Ureter (tissue), 1 donor: ENCODE results near the gene LRAT. TPM values are rescaled to one million over a fixed set of nuclear protein-coding genes. Genes with fewer than 3 reads are reported as not detected.
"Not testable (repeated sequence)": the region's sequence is repeated elsewhere in the genome, so short reads cannot be mapped to it uniquely, and the experiment has no call there.

Experiments used
- DNase-seq: peaks from one replicate; pipeline ENCODE4 v3.0.0-alpha.2; 2020; ENCODE audit warnings: low spot score
- total RNA-seq: library from RNA; stranded (reverse); gene quantifications from one replicate; pipeline ENCODE4 v1.2.4, GENCODE V29; 2023
- donor health status: DM: yes; HTN: yes; CAD: no.

The LRAT gene
- total RNA-seq = 1.1 TPM

GRCh38 chr4:154743683-154744340 is at the start of gene LRAT:
LRAT (plus strand) TSS chr4:154744000; CDS start chr4:154744327, 327 bp downstream.
- DNase-seq = peak; percentile 46

- no peak for DNase-seq
Measured at GRCh38 chr4:154707877-154708276, 35.9 kb upstream of the LRAT start.

GRCh38 chr4:154709550-154709949 is 34.2 kb upstream of the LRAT start:
- no peak for DNase-seq

- DNase-seq = no peak
Measured at GRCh38 chr4:154711522-154711921, 32.3 kb upstream of the LRAT start.

- DNase-seq = no peak
Measured at GRCh38 chr4:154714339-154715040, 29.3 kb upstream of the LRAT start.

GRCh38 chr4:154719087-154719486 is 24.7 kb upstream of the LRAT start:
- DNase-seq = no peak

- no peak for DNase-seq
Measured at GRCh38 chr4:154720123-154720522, 23.7 kb upstream of the LRAT start.

- no peak for DNase-seq
Measured at GRCh38 chr4:154720618-154721267, 23.1 kb upstream of the LRAT start.

- DNase-seq = no peak
Measured at GRCh38 chr4:154722262-154722661, 21.5 kb upstream of the LRAT start.

- DNase-seq = not testable (repeated sequence)
Measured at GRCh38 chr4:154723601-154724000, 20.2 kb upstream of the LRAT start.

- no peak for DNase-seq
Measured at GRCh38 chr4:154727540-154727939, 16.3 kb upstream of the LRAT start.

- no peak for DNase-seq
Measured at GRCh38 chr4:154731756-154732155, 12.0 kb upstream of the LRAT start.

- DNase-seq = no peak
Measured at GRCh38 chr4:154732669-154733068, 11.1 kb upstream of the LRAT start.

- DNase-seq = no peak
Measured at GRCh38 chr4:154736770-154737169, 7.0 kb upstream of the LRAT start.

GRCh38 chr4:154738426-154738825 is 5.4 kb upstream of the LRAT start:
- no peak for DNase-seq

GRCh38 chr4:154739111-154739510 is 4.7 kb upstream of the LRAT start:
- DNase-seq = no peak

GRCh38 chr4:154740462-154740861 is 3.3 kb upstream of the LRAT start:
- no peak for DNase-seq

- DNase-seq = no peak
Measured at GRCh38 chr4:154741131-154741665, 2.6 kb upstream of the LRAT start.

GRCh38 chr4:154741922-154742850 is 1.6 kb upstream of the LRAT start:
- DNase-seq = no peak

GRCh38 chr4:154744341-154744926 is 634 bp downstream of the LRAT start:
- DNase-seq = no peak

- DNase-seq = no peak
Measured at GRCh38 chr4:154757713-154758112, 13.9 kb downstream of the LRAT start.
